ENCODE measurements around the gene TRAF3IP1. TPM values are rescaled to one million over a fixed set of nuclear protein-coding genes. Genes with fewer than 3 reads are reported as not detected.

Gene TRAF3IP1
- polyA plus RNA-seq, 10 donors = 5.5 to 11.7 (median 8.3) TPM

- DNase-seq = peak in 1 of 3 donors; percentile 22
These were observed 33.2 kb upstream of the TRAF3IP1 start for GRCh38 chr2:238286987-238287736.

- DNase-seq = peak; percentile 58 to 83 (median 60)
These were observed 32.3 kb upstream of the TRAF3IP1 start, which contains the start of gene PER2 for GRCh38 chr2:238287737-238288649. Gene PER2, minus strand, starts transcription at chr2:238288610. Its CDS starts 10,674 bp downstream, at chr2:238277936.

GRCh38 chr2:238288650-238289573 lies 31.4 kb upstream of the TRAF3IP1 start:
- peak; percentile 99 to 100 (median 99) for DNase-seq

- no peak for DNase-seq
These were observed 30.7 kb upstream of the TRAF3IP1 start for GRCh38 chr2:238289574-238289973.

- peak in 1 of 3 donors; percentile 38 for DNase-seq
These were observed 30.2 kb upstream of the TRAF3IP1 start for GRCh38 chr2:238290091-238290509.

GRCh38 chr2:238290715-238291549 lies 29.4 kb upstream of the TRAF3IP1 start:
- no peak for DNase-seq

GRCh38 chr2:238291550-238292281 lies 28.6 kb upstream of the TRAF3IP1 start:
- DNase-seq = no peak

- no peak for DNase-seq
These were observed 26.3 kb upstream of the TRAF3IP1 start for GRCh38 chr2:238294046-238294392.

- no peak for DNase-seq
These were observed 25.8 kb upstream of the TRAF3IP1 start for GRCh38 chr2:238294393-238295143.

GRCh38 chr2:238295144-238296112 lies 24.9 kb upstream of the TRAF3IP1 start:
- no peak for DNase-seq

GRCh38 chr2:238296638-238297457 lies 23.5 kb upstream of the TRAF3IP1 start:
- no peak for DNase-seq

- DNase-seq = peak in 1 of 3 donors; percentile 43
These were observed 20.5 kb upstream of the TRAF3IP1 start for GRCh38 chr2:238299803-238300202.

- no peak for DNase-seq
These were observed 18.2 kb upstream of the TRAF3IP1 start for GRCh38 chr2:238302087-238302486.

- DNase-seq = no peak
These were observed 17.6 kb upstream of the TRAF3IP1 start for GRCh38 chr2:238302751-238303150.

GRCh38 chr2:238304116-238304515 lies 16.2 kb upstream of the TRAF3IP1 start:
- no peak for DNase-seq

GRCh38 chr2:238305092-238305862 lies 15.0 kb upstream of the TRAF3IP1 start:
- no peak for DNase-seq

Data from muscle of back (tissue), 11 donors.